Measurements from ENCODE around the gene SH2D5.

The SH2D5 gene

DNA sequence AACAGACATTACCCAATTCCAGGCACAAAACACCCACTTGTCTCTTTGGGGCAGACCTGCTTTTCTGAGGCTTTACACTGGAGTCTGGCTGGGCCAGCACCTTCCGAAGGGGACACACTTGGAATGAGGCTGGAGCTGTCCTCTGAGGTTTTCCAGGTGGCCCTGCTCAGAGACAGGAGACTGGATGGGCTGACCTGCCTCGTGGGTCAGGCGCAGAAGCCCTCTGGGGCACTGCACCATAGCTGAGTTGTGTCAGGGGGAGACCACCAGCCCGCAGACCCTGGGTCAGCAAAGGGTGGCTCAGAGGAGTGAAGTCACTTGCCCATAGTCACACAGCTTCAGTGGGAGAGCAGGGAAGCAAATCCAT is 1.8 kb downstream of the SH2D5 start:
- no peak for TF ChIP-seq RARB (CRISPR knock-in tag; IDR thresholded peaks at IDR 0.05)
- TF ChIP-seq TOX (CRISPR knock-in tag; IDR thresholded peaks at IDR 0.05; ENCODE audit: borderline replicate concordance) = no peak
- TF ChIP-seq, protein P1, sequence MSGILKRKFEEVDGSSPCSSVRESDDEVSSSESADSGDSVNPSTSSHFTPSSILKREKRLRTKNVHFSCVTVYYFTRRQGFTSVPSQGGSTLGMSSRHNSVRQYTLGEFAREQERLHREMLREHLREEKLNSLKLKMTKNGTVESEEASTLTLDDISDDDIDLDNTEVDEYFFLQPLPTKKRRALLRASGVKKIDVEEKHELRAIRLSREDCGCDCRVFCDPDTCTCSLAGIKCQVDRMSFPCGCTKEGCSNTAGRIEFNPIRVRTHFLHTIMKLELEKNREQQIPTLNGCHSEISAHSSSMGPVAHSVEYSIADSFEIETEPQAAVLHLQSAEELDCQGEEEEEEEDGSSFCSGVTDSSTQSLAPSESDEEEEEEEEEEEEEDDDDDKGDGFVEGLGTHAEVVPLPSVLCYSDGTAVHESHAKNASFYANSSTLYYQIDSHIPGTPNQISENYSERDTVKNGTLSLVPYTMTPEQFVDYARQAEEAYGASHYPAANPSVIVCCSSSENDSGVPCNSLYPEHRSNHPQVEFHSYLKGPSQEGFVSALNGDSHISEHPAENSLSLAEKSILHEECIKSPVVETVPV (CRISPR knock-in tag; IDR thresholded peaks at IDR 0.05) = no peak
- no peak for TF ChIP-seq PPARA (CRISPR knock-in tag; IDR thresholded peaks at IDR 0.05; ENCODE audit: borderline replicate concordance)
- no peak for TF ChIP-seq ZNF565 (CRISPR knock-in tag; conservative IDR thresholded peaks at IDR 0.05; ENCODE audit: low read depth)
- TF ChIP-seq ISL1 (CRISPR knock-in tag; IDR thresholded peaks at IDR 0.05) = no peak
- TF ChIP-seq ZC3H10 (CRISPR knock-in tag; IDR thresholded peaks at IDR 0.05) = no peak
- TF ChIP-seq SNAI2 (CRISPR knock-in tag; IDR thresholded peaks at IDR 0.05) = no peak
- TF ChIP-seq GLIS3 (CRISPR knock-in tag; IDR thresholded peaks at IDR 0.05) = no peak
- TF ChIP-seq ZFP3 (CRISPR knock-in tag; IDR thresholded peaks at IDR 0.05) = no peak
- no peak for ATAC-seq

- ATAC-seq = no peak
- TF ChIP-seq CSDC2 (CRISPR knock-in tag; IDR thresholded peaks at IDR 0.05) = no peak
- TF ChIP-seq GLIS3 (CRISPR knock-in tag; IDR thresholded peaks at IDR 0.05) = no peak
- TF ChIP-seq ZNF565 (CRISPR knock-in tag; conservative IDR thresholded peaks at IDR 0.05; ENCODE audit: low read depth) = no peak
- TF ChIP-seq BACH2 (CRISPR knock-in tag; IDR thresholded peaks at IDR 0.05; ENCODE audit: borderline replicate concordance) = no peak
- no peak for TF ChIP-seq CREB5 (CRISPR knock-in tag; IDR thresholded peaks at IDR 0.05; ENCODE audit: low read depth)
- TF ChIP-seq ESRRG (CRISPR knock-in tag; IDR thresholded peaks at IDR 0.05) = no peak
- TF ChIP-seq TCF4 (CRISPR knock-in tag; IDR thresholded peaks at IDR 0.05; ENCODE audit: borderline replicate concordance) = no peak
- no peak for TF ChIP-seq POU6F1 (CRISPR knock-in tag; IDR thresholded peaks at IDR 0.05; ENCODE audit: borderline replicate concordance, low read depth)
- TF ChIP-seq SNAI2 (CRISPR knock-in tag; IDR thresholded peaks at IDR 0.05) = no peak
- TF ChIP-seq, protein P2, sequence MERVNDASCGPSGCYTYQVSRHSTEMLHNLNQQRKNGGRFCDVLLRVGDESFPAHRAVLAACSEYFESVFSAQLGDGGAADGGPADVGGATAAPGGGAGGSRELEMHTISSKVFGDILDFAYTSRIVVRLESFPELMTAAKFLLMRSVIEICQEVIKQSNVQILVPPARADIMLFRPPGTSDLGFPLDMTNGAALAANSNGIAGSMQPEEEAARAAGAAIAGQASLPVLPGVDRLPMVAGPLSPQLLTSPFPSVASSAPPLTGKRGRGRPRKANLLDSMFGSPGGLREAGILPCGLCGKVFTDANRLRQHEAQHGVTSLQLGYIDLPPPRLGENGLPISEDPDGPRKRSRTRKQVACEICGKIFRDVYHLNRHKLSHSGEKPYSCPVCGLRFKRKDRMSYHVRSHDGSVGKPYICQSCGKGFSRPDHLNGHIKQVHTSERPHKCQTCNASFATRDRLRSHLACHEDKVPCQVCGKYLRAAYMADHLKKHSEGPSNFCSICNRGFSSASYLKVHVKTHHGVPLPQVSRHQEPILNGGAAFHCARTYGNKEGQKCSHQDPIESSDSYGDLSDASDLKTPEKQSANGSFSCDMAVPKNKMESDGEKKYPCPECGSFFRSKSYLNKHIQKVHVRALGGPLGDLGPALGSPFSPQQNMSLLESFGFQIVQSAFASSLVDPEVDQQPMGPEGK (CRISPR knock-in tag; IDR thresholded peaks at IDR 0.05; ENCODE audit: borderline replicate concordance) = no peak
- TF ChIP-seq OSR1 (CRISPR knock-in tag; IDR thresholded peaks at IDR 0.05) = no peak
- TF ChIP-seq TSHZ2 (CRISPR knock-in tag; IDR thresholded peaks at IDR 0.05) = no peak
- TF ChIP-seq ZFP30 (CRISPR knock-in tag; IDR thresholded peaks at IDR 0.05) = no peak
- no peak for TF ChIP-seq TOX (CRISPR knock-in tag; IDR thresholded peaks at IDR 0.05; ENCODE audit: borderline replicate concordance)
- TF ChIP-seq ZFP3 (CRISPR knock-in tag; IDR thresholded peaks at IDR 0.05) = no peak
Measured at GRCh38 chr1:20729990-20730689, 2.4 kb downstream of the SH2D5 start.
